Skeletal muscle satellite cell (primary cell): Measurements from ENCODE around the gene TSPAN5.

Experiments used
- H3K27me3 ChIP-seq: 2 replicates; pipeline ENCODE4 v1.7.0; 2013; ENCODE audit warnings: low read length; ENCODE audit not compliant: control insufficient read depth, insufficient read depth
- H3K36me3 ChIP-seq: 2 replicates; pipeline ENCODE4 v1.7.0; 2013; ENCODE audit warnings: mild to moderate bottlenecking, control low read depth, low read length; ENCODE audit not compliant: insufficient read depth
- H3K4me1 ChIP-seq: 2 replicates; pipeline ENCODE4 v1.7.0; 2013; ENCODE audit warnings: low read length; ENCODE audit not compliant: control insufficient read depth, insufficient read depth
- H3K4me2 ChIP-seq: 2 replicates; pipeline ENCODE4 v1.7.0; 2013; ENCODE audit warnings: mild to moderate bottlenecking, low read length
- H3K4me3 ChIP-seq: 2 replicates; pipeline ENCODE4 v1.7.0; 2013; ENCODE audit warnings: low read length
- H3K9ac ChIP-seq: 2 replicates; pipeline ENCODE4 v1.7.0; 2013; ENCODE audit warnings: mild to moderate bottlenecking, low read depth, low read length, moderate library complexity
- H3K9me3 ChIP-seq: replicated peaks from 2 replicates; pipeline ENCODE4 v1.7.0; 2013; ENCODE audit warnings: mild to moderate bottlenecking, control low read depth, low read length

Gene TSPAN5

GRCh38 chr4:98686847-98687246, 28.4 kb upstream of the TSPAN5 start:
- H3K4me3 ChIP-seq = no peak overlapping the region
- H3K27me3 ChIP-seq = no peaks in the 10 kb centered on the region
- H3K4me2 ChIP-seq = no peak overlapping the region
- H3K36me3 ChIP-seq = no peaks in the 10 kb centered on the region
- no peak overlapping the region for H3K9ac ChIP-seq
- H3K4me1 ChIP-seq = peaks cover 25% of the 10 kb centered on the region
- H3K9me3 ChIP-seq = no peaks in the 10 kb centered on the region

GRCh38 chr4:98686043-98686707, 27.8 kb upstream of the TSPAN5 start:
- H3K4me3 ChIP-seq = no peak overlapping the region
- H3K9me3 ChIP-seq = no peaks in the 10 kb centered on the region
- peaks cover 25% of the 10 kb centered on the region for H3K4me1 ChIP-seq
- H3K36me3 ChIP-seq = no peaks in the 10 kb centered on the region
- no peak overlapping the region for H3K4me2 ChIP-seq
- H3K27me3 ChIP-seq = no peaks in the 10 kb centered on the region
- no peak overlapping the region for H3K9ac ChIP-seq

- H3K4me3 ChIP-seq = no peak overlapping the region
- H3K9me3 ChIP-seq = no peaks in the 10 kb centered on the region
- no peak overlapping the region for H3K4me2 ChIP-seq
- no peaks in the 10 kb centered on the region for H3K27me3 ChIP-seq
- no peak overlapping the region for H3K9ac ChIP-seq
- no peaks in the 10 kb centered on the region for H3K36me3 ChIP-seq
- H3K4me1 ChIP-seq = peaks cover 25% of the 10 kb centered on the region
These were observed 27.0 kb upstream of the TSPAN5 start for GRCh38 chr4:98685225-98686042.

- Histone ChIP-seq H3K4me3 (no peak overlapping the region), H3K4me1 (peaks cover 6% of the 10 kb centered on the region), H3K27me3 (no peaks in the 10 kb centered on the region), H3K4me2 (no peak overlapping the region), H3K9ac (no peak overlapping the region), H3K9me3 (no peaks in the 10 kb centered on the region), H3K36me3 (no peaks in the 10 kb centered on the region)
These were observed 24.3 kb upstream of the TSPAN5 start for GRCh38 chr4:98682719-98683118.

GRCh38 chr4:98680806-98681205, 22.4 kb upstream of the TSPAN5 start:
- no peaks in the 10 kb centered on the region for H3K9me3 ChIP-seq
- H3K4me3 ChIP-seq = no peak overlapping the region
- no peaks in the 10 kb centered on the region for H3K36me3 ChIP-seq
- no peak overlapping the region for H3K9ac ChIP-seq
- no peak overlapping the region for H3K4me2 ChIP-seq
- H3K27me3 ChIP-seq = no peaks in the 10 kb centered on the region
- no peaks in the 10 kb centered on the region for H3K4me1 ChIP-seq

GRCh38 chr4:98679738-98680137, 21.3 kb upstream of the TSPAN5 start:
- Histone ChIP-seq H3K4me2 (no peak overlapping the region), H3K4me1 (no peaks in the 10 kb centered on the region), H3K27me3 (no peaks in the 10 kb centered on the region), H3K9ac (no peak overlapping the region), H3K4me3 (no peak overlapping the region), H3K36me3 (no peaks in the 10 kb centered on the region), H3K9me3 (no peaks in the 10 kb centered on the region)

GRCh38 chr4:98677799-98678198, 19.4 kb upstream of the TSPAN5 start:
- no peaks in the 10 kb centered on the region for H3K27me3 ChIP-seq
- H3K4me3 ChIP-seq = no peak overlapping the region
- no peaks in the 10 kb centered on the region for H3K9me3 ChIP-seq
- no peaks in the 10 kb centered on the region for H3K4me1 ChIP-seq
- no peak overlapping the region for H3K9ac ChIP-seq
- no peak overlapping the region for H3K4me2 ChIP-seq
- no peaks in the 10 kb centered on the region for H3K36me3 ChIP-seq

- H3K4me3 ChIP-seq = no peak overlapping the region
- no peak overlapping the region for H3K4me2 ChIP-seq
- H3K36me3 ChIP-seq = no peaks in the 10 kb centered on the region
- no peaks in the 10 kb centered on the region for H3K27me3 ChIP-seq
- no peaks in the 10 kb centered on the region for H3K9me3 ChIP-seq
- no peaks in the 10 kb centered on the region for H3K4me1 ChIP-seq
- H3K9ac ChIP-seq = no peak overlapping the region
These were observed 16.2 kb upstream of the TSPAN5 start for GRCh38 chr4:98674404-98675173.

- no peak overlapping the region for H3K9ac ChIP-seq
- H3K27me3 ChIP-seq = no peaks in the 10 kb centered on the region
These were observed 15.6 kb upstream of the TSPAN5 start for GRCh38 chr4:98673978-98674377.

GRCh38 chr4:98673288-98673644, 14.9 kb upstream of the TSPAN5 start:
- H3K4me1 ChIP-seq = no peaks in the 10 kb centered on the region
- H3K4me3 ChIP-seq = no peak overlapping the region
- no peak overlapping the region for H3K4me2 ChIP-seq
- no peaks in the 10 kb centered on the region for H3K36me3 ChIP-seq
- H3K27me3 ChIP-seq = no peaks in the 10 kb centered on the region
- H3K9ac ChIP-seq = no peak overlapping the region
- H3K9me3 ChIP-seq = no peaks in the 10 kb centered on the region

More at GRCh38 chr4:98673978-98674377, 15.6 kb upstream of the TSPAN5 start:
- Histone ChIP-seq H3K4me3 (no peak overlapping the region), H3K4me1 (no peaks in the 10 kb centered on the region), H3K4me2 (no peak overlapping the region), H3K36me3 (no peaks in the 10 kb centered on the region), H3K9me3 (no peaks in the 10 kb centered on the region)

GRCh38 chr4:98672583-98673287, 14.3 kb upstream of the TSPAN5 start:
- Histone ChIP-seq H3K27me3 (no peaks in the 10 kb centered on the region), H3K9ac (no peak overlapping the region), H3K36me3 (no peaks in the 10 kb centered on the region), H3K4me3 (no peak overlapping the region), H3K9me3 (no peaks in the 10 kb centered on the region), H3K4me2 (no peak overlapping the region), H3K4me1 (no peaks in the 10 kb centered on the region)
